GM06990 (cell line): ENCODE data around the gene DSE.

ENCODE experiments used
- DNase-seq: peaks from one replicate; pipeline ENCODE4 v3.0.0-alpha.2; 2011; ENCODE audit not compliant: insufficient read length; ENCODE audit errors: extremely low read depth
- H3K27me3 ChIP-seq: replicated peaks from 2 replicates; pipeline ENCODE4 v1.6.0; 2011; ENCODE audit warnings: low read length; ENCODE audit not compliant: control insufficient read depth, insufficient read depth
- H3K36me3 ChIP-seq: 2 replicates; pipeline ENCODE4 v1.5.1; 2011; ENCODE audit warnings: low read length; ENCODE audit not compliant: control insufficient read depth, insufficient read depth
- H3K4me3 ChIP-seq: replicated peaks from 2 replicates; pipeline ENCODE4 v1.5.1; 2011; ENCODE audit warnings: low read depth, mild to moderate bottlenecking, control low read depth, low read length
- CTCF ChIP-seq: IDR thresholded peaks from 2 replicates; pipeline ENCODE4 v1.5.1; 2011; ENCODE audit warnings: low read length, control low read depth, mild to moderate bottlenecking, inconsistent platforms; ENCODE audit not compliant: insufficient read depth, poor library complexity, severe bottlenecking

Gene DSE

GRCh38 chr6:116384727-116385458 is 14.1 kb downstream of the DSE start:
- Histone ChIP-seq H3K4me3 (no peak overlapping the region), H3K27me3 (no peaks in the 10 kb centered on the region), H3K36me3 (no peaks in the 10 kb centered on the region; the same call in 1 of the 2 replicates)
- no peak for DNase-seq
- TF ChIP-seq CTCF: no peak

- no peak for DNase-seq
- H3K4me3 ChIP-seq: no peak overlapping the region
- H3K27me3 ChIP-seq: no peaks in the 10 kb centered on the region
- TF ChIP-seq CTCF: no peak
- H3K36me3 ChIP-seq: no peaks in the 10 kb centered on the region; the same call in 1 of the 2 replicates
Observed at GRCh38 chr6:116385459-116385802, 14.7 kb downstream of the DSE start.

- no peaks in the 10 kb centered on the region for H3K27me3 ChIP-seq
- no peak for DNase-seq
- no peak overlapping the region for H3K4me3 ChIP-seq
- no peaks in the 10 kb centered on the region; the same call in 1 of the 2 replicates for H3K36me3 ChIP-seq
- TF ChIP-seq CTCF: no peak
Observed at GRCh38 chr6:116385921-116386320, 15.2 kb downstream of the DSE start.

- no peaks in the 10 kb centered on the region for H3K27me3 ChIP-seq
- H3K4me3 ChIP-seq: no peak overlapping the region
- no peaks in the 10 kb centered on the region; the same call in 1 of the 2 replicates for H3K36me3 ChIP-seq
- no peak for TF ChIP-seq CTCF
- no peak for DNase-seq
Observed at GRCh38 chr6:116386581-116387299, 16.0 kb downstream of the DSE start.

GRCh38 chr6:116387374-116387773 is 16.6 kb downstream of the DSE start:
- TF ChIP-seq CTCF: no peak

More at GRCh38 chr6:116387374-116387773, 16.6 kb downstream of the DSE start:
- Histone ChIP-seq H3K4me3 (no peak overlapping the region), H3K36me3 (no peaks in the 10 kb centered on the region), H3K27me3 (no peaks in the 10 kb centered on the region)
- no peak for DNase-seq
